ENCODE measurements around the gene CLCA2.

The CLCA2 gene

DNA sequence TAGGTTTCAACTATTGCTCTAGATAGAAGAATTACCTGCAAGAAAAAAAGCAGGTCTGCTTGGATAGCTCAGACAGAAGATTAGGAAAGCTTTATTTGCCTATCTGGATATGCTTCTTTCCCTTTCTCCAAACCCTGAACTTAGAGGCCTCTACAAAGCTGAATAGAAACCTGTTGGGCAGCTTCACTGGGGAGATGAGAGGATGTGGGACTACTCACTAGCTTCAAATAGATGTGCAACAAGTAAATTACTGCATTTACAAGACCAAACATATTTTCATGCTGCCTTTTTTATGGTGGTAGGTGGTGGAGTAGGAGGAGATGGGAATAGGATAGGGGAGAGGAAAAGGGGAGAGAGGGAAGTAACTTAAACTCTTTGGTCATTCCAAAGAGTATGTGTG is 6.4 kb downstream of the CLCA2 start:
- DNase-seq (ENCODE audit: low read depth): no peak

DNA sequence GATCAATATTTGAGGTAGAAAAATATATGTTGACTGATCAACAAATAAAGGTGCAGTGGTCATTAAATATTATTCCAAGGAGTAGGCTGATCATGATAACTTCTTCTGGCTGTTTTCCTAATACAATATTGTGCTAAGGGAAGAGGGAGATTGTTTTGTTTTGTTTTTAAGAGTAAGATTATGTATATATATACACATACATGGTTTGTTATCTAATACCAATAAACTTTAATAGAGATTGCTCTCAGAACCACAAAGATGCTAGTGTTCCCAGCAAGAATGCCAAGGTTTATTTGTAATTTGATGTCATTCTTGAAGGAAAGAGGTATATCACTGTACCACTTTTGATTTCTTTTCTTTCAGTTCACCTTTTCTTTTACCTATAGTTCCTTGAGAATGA is 10.1 kb downstream of the CLCA2 start:
- DNase-seq (ENCODE audit: low read depth): no peak

DNA sequence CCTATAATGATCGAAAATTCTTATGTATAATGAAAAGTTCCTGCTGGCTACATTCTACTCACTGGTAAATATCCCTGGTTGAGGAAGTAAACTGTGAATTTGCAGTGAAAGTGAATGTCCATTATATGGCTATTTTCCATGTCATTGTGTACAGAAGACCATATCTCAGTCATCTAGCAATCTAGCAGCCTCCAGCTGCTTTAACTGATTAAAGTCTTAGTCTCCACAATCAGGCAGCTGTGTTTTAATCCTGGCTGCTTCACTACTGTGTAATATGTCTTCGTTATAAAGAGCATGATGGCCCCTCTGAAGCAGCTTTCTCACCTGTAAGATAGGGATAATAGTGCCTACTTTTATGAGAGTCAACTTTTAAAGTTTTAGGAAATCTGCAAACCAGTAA is 11.4 kb downstream of the CLCA2 start:
- no peak for DNase-seq (ENCODE audit: low read depth)

DNA sequence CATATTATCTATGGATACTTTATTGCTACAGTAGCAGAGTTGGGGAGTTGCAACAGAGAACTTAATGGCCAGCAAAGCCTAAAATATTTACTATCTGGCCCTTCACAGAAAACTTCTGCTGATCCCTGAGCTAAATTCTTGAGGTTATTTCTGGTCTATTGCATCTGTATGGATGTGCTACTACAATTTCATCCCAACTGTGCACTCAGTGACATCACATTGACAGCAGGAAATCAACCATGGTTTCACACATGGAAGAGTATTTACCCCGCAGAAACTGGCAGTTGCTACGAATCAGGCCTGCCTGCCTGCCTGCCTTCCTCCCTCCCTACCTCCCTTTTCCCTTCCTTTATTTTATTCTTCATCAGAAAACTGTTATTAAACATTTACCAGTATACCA is 12.1 kb downstream of the CLCA2 start:
- DNase-seq (ENCODE audit: low read depth): no peak

DNA sequence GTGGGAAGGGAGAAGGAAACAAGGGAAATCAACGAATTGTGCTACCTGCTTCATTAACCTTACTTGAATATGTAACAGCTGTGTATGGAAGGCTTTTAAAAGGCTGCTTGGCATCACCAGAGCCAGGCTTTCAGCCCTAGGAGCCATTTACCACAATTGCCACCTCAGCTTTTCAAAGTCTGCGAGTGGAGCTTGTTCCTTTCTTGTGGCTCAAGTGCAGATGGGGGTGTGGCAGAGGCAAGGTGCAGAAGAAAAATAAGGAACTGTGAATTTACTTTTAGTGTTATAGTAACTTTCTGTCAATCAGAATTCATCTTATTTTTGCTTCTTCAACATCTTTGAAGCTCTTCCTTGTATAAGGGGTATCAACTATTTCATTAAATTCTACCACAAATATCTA is 17.6 kb downstream of the CLCA2 start:
- DNase-seq (ENCODE audit: low read depth): no peak

DNA sequence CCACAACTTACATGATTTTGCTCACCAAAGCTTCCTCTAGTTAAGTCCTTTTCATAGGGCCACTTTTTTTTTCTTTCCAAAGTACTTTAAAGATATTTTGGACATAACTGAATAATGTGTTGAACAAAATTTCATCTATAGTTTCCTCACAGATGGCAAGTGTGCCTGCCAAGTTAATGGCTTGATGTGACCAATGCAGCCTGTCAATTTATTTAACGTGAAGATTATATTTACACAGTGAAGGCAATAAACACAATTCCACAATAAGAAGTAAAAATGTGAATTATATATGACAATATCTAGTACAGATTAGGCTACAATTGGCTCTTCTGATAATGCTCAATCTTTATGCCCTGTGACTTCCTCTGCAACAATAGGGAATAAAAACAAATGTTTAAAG is 18.0 kb downstream of the CLCA2 start:
- DNase-seq (ENCODE audit: low read depth): no peak

DNA sequence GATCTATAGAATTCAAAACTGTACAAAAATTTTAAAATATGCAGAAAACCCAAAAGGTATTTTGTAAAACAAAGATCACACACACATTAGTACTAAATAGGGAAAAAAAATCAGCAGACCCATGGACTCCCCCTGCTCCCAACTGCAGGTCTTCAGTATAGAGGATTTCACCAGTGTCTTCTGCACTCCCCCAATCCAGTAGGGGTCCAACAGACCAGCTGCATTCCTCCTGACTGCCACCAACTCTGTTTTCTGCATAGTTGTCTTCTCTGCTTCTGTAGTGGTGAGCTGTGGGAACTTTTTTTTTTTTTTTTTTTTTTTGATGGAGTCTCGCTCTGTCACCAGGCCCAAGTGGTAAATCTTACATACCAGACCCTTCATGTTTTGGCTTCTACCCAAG is 21.9 kb downstream of the CLCA2 start:
- DNase-seq (ENCODE audit: low read depth): no peak

DNA sequence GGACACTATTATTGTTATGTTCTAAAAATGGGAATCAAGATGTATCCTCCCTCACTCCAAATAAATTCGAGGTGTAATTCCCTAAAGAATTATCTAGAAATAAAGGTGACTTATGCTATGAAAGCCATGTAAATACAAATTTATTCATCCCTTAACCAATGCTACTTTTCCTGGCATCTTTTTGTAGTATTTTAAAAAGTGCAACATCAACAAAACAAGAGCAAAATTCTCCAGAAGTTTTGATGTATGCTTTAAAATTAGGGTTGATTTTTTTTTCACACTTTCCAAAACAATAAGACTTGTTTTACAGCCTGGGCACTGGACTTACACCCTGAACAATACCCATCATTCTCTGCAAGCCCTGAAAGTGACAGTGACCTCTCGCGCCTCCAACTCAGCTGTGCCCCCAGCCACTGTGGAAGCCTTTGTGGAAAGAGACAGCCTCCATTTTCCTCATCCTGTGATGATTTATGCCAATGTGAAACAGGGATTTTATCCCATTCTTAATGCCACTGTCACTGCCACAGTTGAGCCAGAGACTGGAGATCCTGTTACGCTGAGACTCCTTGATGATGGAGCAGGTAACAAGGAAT is 23.3 kb downstream of the CLCA2 start:
- DNase-seq (ENCODE audit: low read depth): no peak

DNA sequence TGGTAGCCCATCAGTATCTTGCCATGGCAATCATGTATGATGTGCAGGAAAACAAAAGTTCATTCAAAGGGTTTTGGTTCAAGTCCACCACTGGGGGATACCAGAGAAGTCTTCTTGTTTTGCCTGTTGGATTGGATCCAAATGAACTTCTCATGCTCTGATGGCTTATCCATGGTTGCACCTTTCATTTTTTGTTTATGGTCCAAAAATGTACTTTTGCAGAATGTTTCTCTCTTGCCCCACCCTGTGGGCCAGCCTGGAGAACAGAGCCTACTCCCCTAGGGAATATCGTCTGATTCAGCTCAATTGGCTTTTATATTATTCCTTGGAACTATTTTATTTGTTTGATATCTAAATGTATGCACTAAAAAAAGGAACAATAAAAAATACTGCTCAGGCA is 24.7 kb downstream of the CLCA2 start:
- no peak for DNase-seq (ENCODE audit: low read depth)

DNA sequence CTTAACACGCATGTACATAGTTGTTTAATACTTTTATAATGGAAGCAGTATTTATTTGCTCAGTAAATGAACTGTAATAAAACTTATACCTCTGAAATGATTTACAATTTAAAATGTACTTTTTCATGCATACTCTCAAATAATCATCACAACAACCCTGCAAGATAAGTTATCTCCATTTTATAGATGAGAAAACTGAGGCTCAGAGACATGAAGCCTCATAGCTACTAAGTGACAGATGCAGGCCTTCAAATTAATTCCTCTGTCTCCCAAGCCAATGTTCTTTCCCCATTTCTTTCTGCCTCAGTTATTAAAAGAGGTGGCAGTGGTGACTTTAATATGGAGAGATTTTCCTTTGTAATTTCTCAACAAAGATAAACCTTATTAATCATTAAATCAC is 25.1 kb downstream of the CLCA2 start:
- no peak for DNase-seq (ENCODE audit: low read depth)

DNA sequence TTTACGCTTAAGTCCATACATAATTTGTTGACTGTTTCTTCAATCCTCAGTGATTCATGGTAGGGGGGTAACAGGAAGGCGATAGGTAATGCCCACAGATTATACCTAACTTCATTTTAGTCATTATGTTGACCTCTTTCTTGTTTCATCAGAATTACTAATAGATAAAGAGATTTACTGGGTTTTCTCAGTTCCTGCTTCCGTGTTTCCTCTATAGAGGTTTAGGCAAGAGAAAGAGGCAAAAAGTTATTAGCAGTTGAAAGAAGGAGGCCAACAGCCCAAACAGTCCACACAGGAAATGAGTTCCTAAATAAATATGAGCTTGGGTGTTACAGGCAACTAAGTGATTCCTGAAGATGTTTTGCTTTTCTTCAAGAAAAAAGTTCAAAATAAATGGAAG is 26.9 kb downstream of the CLCA2 start:
- no peak for DNase-seq (ENCODE audit: low read depth)

DNA sequence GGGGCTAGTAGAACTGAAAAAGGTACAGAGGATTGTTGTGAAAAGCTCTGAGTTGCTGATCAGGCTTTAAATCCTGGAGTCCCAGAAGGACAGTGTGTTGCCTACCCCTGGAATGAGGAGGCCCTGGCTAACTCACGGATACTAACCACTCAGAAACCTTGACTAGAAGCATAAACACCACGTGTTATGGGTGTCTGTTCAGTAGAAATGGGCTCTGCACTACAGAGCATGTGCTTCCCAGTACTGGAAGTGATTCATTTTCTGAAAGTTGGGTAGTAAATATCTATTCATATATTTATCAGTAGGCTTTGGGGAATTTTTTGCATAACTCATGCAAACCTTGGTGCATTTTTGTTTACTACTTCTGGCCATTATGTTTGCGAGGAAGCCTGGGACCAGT is 29.7 kb downstream of the CLCA2 start:
- DNase-seq (ENCODE audit: low read depth): no peak

DNA sequence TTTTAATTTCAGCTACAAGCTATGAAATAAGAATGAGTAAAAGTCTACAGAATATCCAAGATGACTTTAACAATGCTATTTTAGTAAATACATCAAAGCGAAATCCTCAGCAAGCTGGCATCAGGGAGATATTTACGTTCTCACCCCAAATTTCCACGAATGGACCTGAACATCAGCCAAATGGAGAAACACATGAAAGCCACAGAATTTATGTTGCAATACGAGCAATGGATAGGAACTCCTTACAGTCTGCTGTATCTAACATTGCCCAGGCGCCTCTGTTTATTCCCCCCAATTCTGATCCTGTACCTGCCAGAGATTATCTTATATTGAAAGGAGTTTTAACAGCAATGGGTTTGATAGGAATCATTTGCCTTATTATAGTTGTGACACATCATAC is 31.1 kb downstream of the CLCA2 start:
- DNase-seq (ENCODE audit: low read depth): no peak

DNA sequence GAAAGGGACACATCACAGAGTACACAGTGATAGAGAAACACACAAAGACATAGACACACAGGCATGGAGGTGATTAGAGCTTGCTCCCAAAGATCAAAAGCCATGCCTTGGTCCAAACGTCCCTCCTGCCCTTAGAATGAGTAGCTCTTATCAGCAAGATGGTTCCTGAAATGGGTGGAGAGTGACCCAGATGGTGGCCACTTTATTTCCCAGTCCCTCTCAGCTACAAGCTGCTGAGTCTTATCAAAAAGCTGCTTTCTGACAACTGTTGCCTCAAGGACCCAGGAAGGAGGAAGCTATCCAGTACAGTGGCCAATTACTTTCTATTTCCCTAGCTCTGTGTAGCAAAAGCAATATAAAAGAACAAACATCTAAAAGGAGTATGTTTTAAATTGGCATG is 37.0 kb downstream of the CLCA2 start:
- DNase-seq (ENCODE audit: low read depth): no peak

DNA sequence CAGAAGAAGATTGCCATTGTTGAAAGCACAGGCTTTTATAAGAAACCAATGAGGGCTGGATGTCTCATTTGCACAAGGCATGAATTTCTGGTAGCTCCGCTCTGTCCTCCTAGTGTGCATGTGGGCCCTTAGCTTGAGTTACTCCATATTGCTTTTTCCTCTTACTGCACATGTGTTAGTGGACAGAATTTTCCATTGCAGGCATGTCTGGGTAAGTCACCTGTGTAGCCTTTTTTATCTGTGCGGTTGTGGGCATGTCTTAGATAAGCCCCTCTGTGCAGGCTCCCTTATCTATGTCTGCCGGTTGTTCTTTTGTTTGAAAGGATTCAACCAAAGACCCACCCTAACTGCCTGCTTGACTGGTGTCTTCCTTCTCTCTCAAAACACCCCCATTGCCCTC is 37.5 kb downstream of the CLCA2 start:
- DNase-seq (ENCODE audit: low read depth): no peak

DNA sequence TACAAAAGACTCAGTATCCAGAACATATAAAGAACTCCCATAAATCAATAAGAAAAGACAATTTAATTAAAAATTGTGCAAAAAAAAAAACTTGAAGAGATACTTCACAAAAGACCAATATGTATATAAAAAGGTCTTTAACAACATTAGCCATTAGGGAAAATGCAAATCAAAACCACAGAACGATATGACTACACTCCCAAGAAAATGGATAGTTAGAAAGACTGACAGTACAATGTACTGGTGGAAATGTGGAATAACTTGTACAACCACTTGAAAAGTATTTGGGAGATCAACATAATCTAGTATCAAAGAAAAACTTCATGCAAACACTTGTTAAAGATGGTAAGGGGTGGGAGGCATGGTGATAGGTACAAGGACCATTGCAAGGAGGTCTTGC is 40.8 kb downstream of the CLCA2 start:
- DNase-seq (ENCODE audit: low read depth): no peak

DNA sequence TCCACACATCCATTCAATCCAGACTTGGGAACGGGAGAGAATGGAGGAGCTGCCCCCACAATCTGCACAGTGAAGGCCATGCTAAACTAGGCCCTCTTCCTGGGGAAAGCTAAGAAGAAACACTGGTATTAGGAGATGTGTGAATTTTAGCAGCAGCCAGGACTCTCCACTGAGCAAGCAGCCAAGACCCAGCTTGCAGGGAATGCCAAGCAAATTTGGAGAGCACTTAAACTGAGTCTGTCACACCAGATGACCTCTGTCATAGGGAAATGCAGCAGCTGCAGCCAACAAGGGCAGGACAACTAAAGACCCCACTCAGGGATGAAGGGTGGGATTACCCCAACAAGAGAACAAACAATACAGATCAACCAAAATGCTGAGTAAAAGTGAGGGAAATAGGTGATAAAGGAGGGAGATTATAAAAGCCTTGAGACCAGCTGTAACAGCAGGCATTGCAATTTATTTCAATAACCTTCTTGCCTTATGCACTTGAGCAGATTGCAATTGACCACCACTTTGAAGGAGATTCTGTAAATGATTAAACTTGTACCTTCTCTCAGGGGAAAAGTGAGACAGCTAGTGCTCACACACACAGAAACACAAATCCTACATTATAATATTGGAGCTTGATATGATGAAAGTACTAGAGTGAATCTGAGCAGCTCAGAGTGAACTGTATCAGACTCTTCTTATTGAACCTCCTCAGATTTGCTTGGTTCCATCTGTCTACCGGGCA is 42.3 kb downstream of the CLCA2 start:
- no peak for DNase-seq (ENCODE audit: low read depth)

DNA sequence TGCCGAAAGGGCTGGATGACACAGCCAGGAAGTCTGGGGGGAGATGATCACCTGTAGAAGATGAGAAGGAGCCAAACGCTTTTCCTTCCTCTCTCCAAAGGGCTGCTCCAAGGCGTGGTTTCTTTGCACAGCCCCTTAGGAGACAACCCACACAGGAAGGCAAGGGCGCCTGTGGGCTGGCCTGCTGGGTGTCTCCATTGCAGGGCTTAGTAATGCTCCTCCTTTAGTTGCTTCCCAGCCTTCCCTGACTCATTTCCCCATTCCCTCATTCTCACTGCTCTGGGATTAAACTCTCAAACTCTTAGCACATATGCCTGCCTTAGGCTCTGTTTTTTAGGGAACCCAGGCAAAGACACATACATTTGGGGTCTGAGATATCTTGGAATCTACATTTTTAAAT is 43.0 kb downstream of the CLCA2 start:
- DNase-seq (ENCODE audit: low read depth): no peak

DNA sequence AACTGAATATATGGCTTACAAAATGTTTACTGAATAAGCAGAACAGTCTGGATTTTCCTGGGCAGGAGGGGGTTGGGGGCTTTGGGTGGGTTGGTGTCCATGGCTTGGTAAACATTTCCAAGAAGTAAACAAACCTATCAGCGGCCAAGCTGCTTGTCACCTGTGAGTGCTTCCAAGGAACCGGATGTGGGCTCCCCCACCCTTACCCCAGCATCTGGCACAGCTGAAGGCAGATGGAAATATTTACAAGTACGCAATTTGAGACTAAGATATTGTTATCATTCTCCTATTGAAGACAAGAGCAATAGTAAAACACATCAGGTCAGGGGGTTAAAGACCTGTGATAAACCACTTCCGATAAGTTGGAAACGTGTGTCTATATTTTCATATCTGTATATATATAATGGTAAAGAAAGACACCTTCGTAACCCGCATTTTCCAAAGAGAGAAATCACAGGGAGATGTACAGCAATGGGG is 44.6 kb downstream of the CLCA2 start, which contains the start of gene CLCA1:
Gene CLCA1 (plus strand): TSS at position 427 of the 477 bp plus-strand sequence. CDS start 45 bp downstream, at position 472.
- no peak for DNase-seq (ENCODE audit: low read depth)

DNA sequence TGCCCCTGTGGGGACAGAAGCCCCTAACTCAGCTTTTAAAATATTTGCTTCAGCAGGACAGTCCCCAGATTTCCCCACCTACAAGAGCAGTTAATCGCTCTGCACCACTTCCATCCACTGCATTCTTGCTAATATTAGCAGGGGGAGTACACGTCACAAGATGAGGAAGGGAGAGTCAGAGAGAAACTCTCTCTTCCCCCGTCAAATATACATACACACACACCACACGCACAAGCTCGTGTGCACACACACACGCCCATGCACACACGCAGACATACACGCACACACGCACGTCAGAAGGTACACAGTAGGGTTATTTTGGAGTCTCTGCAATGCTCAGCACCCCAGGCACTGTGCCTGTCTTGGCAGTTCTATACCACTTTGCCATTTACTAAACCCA is 46.9 kb downstream of the CLCA2 start:
- DNase-seq (ENCODE audit: low read depth): no peak

DNA sequence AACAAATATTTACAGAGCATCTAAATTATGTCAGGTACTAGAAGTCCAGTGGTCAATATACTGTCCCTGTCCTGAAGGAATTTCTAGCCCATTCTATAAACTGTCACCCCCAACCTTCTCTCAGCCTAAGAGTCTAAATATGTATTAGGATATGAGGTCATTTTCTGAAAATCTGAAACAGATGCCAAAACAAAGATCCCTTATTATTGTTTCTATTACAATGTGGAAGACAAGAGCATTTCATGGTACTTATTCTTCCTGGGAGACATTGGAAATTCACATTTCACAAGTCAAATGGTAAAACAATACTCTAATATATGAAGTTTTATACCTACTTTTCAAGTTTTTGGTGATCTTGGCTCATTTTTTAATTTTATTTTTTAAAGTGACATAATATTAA is 47.3 kb downstream of the CLCA2 start:
- no peak for DNase-seq (ENCODE audit: low read depth)

DNA sequence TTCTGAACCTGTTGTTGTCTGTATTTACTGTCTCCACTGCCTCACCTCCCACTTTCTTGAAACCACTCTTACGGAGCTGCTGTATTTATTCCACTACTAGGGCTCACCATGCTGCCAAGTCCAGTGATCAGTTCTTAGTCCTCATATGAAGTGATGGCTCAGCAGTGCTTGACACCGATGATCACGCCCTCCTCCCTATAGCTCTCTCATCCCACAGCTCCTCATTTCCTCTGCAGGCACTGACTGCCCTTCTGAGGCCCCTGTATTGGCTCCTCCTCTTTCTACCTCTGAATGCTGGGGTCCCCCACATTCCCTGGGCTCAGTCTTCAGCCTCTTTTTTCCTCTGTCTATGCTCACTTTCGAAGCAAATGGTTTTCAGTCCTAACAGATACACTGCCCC is 48.2 kb downstream of the CLCA2 start:
- DNase-seq (ENCODE audit: low read depth): no peak

DNA sequence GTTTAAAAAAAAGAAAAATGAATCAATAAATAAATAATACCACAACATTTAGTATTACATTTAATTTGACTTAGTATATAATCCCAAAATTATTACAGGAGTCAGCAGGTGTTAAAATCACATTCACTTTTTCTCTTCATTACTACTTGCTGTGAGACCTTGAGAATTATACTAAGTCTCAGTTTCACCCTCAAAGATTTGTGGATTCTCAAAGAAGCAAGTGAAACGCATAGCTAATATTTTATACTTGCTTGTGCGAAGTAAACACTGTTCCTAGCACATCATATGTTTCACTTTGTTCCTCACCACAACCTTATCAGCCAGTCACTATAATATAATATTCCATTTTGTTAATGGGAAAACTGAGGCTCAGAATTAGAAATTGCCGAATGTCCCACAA is 48.8 kb downstream of the CLCA2 start:
- no peak for DNase-seq (ENCODE audit: low read depth)

DNA sequence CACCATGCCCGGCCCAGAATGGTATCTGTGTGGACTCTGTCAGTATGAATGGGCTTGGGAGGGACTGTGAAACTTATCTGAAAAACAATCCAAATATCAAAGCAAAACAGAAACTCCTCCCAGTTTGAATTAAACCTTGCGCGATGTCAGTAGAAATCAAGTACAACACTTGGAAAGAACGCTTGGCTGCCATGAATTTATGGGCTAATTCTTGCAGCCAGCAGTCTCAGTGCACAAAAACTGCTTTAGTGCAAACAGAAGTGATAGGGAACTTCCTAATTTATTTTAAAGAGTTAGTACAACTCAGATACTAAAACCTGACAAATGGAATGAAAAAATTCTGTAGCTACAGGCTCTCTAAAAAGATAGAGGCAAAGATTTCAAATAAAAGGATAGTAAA is 53.3 kb downstream of the CLCA2 start:
- no peak for DNase-seq (ENCODE audit: low read depth)
